ENCODE measurements around the gene RABGAP1L.

DNA sequence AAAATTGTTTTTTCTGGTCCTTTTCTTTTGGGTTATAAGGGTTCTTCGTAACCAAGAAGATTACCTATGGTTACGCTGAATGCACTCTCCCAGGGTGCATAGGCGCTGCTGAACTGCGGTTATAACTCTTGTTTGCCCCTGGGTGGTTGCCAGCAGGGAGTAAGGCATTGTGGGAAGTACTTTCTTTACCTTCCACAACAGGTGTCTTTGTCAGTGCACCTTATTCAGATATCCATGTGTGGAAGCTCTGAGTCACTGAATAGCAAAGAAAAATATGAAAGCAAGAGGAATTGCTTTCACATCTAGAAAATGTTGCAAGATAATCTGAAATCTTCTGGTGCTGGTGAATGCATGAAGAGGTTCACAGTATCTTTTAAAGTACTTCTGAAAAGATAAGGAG is 716.0 kb downstream of the RABGAP1L start:
- TF ChIP-seq, protein P1, sequence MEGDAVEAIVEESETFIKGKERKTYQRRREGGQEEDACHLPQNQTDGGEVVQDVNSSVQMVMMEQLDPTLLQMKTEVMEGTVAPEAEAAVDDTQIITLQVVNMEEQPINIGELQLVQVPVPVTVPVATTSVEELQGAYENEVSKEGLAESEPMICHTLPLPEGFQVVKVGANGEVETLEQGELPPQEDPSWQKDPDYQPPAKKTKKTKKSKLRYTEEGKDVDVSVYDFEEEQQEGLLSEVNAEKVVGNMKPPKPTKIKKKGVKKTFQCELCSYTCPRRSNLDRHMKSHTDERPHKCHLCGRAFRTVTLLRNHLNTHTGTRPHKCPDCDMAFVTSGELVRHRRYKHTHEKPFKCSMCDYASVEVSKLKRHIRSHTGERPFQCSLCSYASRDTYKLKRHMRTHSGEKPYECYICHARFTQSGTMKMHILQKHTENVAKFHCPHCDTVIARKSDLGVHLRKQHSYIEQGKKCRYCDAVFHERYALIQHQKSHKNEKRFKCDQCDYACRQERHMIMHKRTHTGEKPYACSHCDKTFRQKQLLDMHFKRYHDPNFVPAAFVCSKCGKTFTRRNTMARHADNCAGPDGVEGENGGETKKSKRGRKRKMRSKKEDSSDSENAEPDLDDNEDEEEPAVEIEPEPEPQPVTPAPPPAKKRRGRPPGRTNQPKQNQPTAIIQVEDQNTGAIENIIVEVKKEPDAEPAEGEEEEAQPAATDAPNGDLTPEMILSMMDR (conservative IDR thresholded peaks at IDR 0.05; ENCODE audit: low read length): no peak
- TF ChIP-seq EZH2phosphoT487 (IDR thresholded peaks at IDR 0.05; ENCODE audit: borderline replicate concordance): no peak
